ENCODE data around the gene SLC38A1.

The SLC38A1 gene

DNA sequence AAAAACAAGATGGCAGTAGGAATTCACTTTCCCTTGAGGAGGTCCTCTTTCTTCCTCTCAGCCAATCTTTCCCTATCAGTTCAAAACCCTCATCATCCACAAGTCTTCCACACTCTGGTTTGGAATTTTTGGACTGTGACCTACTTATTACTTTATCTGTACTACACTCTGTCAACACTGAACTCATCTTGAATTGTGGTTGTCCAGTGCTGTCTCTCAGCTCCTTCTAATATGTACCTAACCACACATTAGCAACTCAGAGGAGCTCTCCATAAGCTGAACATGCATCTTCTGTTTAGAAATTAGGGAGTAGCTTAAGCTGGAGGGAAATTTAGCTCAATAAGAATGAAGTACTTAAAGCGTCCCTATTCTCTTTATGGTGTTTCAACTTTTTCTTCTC lies 34.8 kb downstream of the SLC38A1 start:
- Histone ChIP-seq H3K36me3 (ENCODE audit: control insufficient read depth, insufficient read depth, low read length) (peaks cover 36% of the 10 kb centered on the region), H3K4me3 (ENCODE audit: insufficient read depth, low read depth, low read length, poor library complexity, severe bottlenecking) (no peak overlapping the region), H3K27ac (ENCODE audit: insufficient read depth, low read length, poor library complexity, severe bottlenecking) (no peak overlapping the region), H3K4me1 (ENCODE audit: control insufficient read depth, insufficient read depth, low read length, poor library complexity, severe bottlenecking) (no peaks in the 10 kb centered on the region), H3K9me3 (ENCODE audit: control insufficient read depth, low read length) (no peaks in the 10 kb centered on the region), H3K27me3 (replicated peaks; ENCODE audit: control insufficient read depth, insufficient read depth, low read length, poor library complexity, severe bottlenecking) (no peaks in the 10 kb centered on the region)
- no peak for DNase-seq

DNA sequence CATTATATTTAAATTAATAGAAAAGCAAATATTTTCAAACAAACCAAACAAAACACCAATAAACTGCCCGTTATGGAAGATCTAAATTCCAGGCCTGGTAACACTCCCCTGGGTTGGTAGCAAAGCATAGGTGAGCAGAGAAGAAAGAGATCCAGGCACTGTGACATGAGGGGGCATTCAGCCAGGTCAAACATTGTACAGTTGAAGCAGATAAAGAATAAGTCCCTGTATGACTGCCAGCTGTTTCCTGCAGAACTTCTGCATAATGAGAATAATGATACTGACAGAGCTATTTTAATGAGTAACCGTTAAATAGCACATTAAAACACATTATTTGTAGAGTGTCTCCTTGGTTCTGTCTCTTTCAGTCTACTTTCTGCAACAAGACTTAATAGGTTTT lies 35.4 kb downstream of the SLC38A1 start:
- peaks cover 41% of the 10 kb centered on the region for H3K36me3 ChIP-seq (ENCODE audit: control insufficient read depth, insufficient read depth, low read length)
- no peaks in the 10 kb centered on the region for H3K4me1 ChIP-seq (ENCODE audit: control insufficient read depth, insufficient read depth, low read length, poor library complexity, severe bottlenecking)
- no peak overlapping the region for H3K27ac ChIP-seq (ENCODE audit: insufficient read depth, low read length, poor library complexity, severe bottlenecking)
- H3K27me3 ChIP-seq (replicated peaks; ENCODE audit: control insufficient read depth, insufficient read depth, low read length, poor library complexity, severe bottlenecking): no peaks in the 10 kb centered on the region
- no peak for DNase-seq
- no peaks in the 10 kb centered on the region for H3K9me3 ChIP-seq (ENCODE audit: control insufficient read depth, low read length)
- no peak overlapping the region for H3K4me3 ChIP-seq (ENCODE audit: insufficient read depth, low read depth, low read length, poor library complexity, severe bottlenecking)

DNA sequence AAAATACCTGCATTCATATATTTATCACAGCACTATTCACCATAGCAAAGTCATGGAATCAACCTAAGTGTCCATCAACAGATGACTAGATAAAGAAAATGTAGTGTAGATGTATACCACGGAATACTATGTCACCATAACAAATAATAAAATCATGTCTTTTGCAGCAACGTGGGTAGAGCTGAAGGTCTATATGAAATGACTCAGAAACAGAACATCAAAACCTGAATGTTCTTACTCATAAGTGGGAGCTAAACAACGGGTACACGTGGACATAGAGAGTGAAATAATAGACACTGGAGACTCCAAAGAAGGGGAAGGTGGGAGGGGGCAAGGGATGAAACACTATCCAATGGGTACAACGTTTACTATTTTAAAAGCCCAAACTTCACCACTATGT lies 37.9 kb downstream of the SLC38A1 start:
- H3K4me3 ChIP-seq (ENCODE audit: insufficient read depth, low read depth, low read length, poor library complexity, severe bottlenecking): no peak overlapping the region
- no peak for DNase-seq
- peaks cover 31% of the 10 kb centered on the region for H3K36me3 ChIP-seq (ENCODE audit: control insufficient read depth, insufficient read depth, low read length)
- H3K27me3 ChIP-seq (replicated peaks; ENCODE audit: control insufficient read depth, insufficient read depth, low read length, poor library complexity, severe bottlenecking): no peaks in the 10 kb centered on the region
- no peaks in the 10 kb centered on the region for H3K9me3 ChIP-seq (ENCODE audit: control insufficient read depth, low read length)
- no peaks in the 10 kb centered on the region for H3K4me1 ChIP-seq (ENCODE audit: control insufficient read depth, insufficient read depth, low read length, poor library complexity, severe bottlenecking)
- no peak overlapping the region for H3K27ac ChIP-seq (ENCODE audit: insufficient read depth, low read length, poor library complexity, severe bottlenecking)

DNA sequence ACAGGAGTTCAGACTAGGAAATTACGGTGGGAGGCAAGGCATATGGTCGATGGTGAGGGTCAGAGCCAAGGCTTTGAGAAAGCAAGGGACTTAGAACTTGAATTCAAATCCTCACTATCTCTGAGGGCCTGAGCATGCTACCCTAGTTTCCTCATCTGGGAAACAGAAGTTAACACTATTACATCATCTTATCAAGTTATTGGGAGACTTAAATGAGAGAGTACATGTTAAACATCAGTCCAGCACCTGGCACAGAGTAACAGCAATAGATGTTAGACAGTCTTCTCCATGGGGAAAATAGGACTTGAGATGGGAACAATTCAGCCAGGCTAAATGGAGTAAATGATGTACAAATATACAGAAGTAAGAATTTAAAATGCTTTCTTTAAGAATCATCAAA lies 38.5 kb downstream of the SLC38A1 start:
- no peak overlapping the region for H3K27ac ChIP-seq (ENCODE audit: insufficient read depth, low read length, poor library complexity, severe bottlenecking)
- no peak for DNase-seq
- H3K4me3 ChIP-seq (ENCODE audit: insufficient read depth, low read depth, low read length, poor library complexity, severe bottlenecking): no peak overlapping the region
- peaks cover 34% of the 10 kb centered on the region for H3K36me3 ChIP-seq (ENCODE audit: control insufficient read depth, insufficient read depth, low read length)
- no peaks in the 10 kb centered on the region for H3K27me3 ChIP-seq (replicated peaks; ENCODE audit: control insufficient read depth, insufficient read depth, low read length, poor library complexity, severe bottlenecking)
- H3K9me3 ChIP-seq (ENCODE audit: control insufficient read depth, low read length): no peaks in the 10 kb centered on the region
- H3K4me1 ChIP-seq (ENCODE audit: control insufficient read depth, insufficient read depth, low read length, poor library complexity, severe bottlenecking): no peaks in the 10 kb centered on the region

DNA sequence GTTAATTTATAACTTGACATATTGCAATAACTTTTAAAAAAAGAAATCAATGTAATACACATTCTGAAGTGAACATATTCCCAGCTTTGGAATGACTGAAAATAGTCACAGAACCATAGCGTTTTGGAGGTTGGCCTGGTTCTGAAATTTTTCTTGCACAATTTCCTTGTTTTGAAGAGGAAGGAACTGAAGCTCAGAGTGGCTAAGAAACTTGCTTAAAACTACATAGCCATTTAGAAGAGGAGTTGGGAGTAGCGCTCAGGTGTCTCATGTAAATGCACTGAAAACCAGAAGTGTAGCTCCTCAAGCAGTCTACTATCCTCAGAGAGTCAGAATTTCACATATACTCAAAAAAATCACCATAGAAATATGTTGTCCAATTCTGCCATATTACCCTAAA lies 41.2 kb downstream of the SLC38A1 start:
- H3K27ac ChIP-seq (ENCODE audit: insufficient read depth, low read length, poor library complexity, severe bottlenecking): no peak overlapping the region
- no peaks in the 10 kb centered on the region for H3K9me3 ChIP-seq (ENCODE audit: control insufficient read depth, low read length)
- no peak for DNase-seq
- H3K4me3 ChIP-seq (ENCODE audit: insufficient read depth, low read depth, low read length, poor library complexity, severe bottlenecking): no peak overlapping the region
- H3K4me1 ChIP-seq (ENCODE audit: control insufficient read depth, insufficient read depth, low read length, poor library complexity, severe bottlenecking): peaks cover 15% of the 10 kb centered on the region
- H3K27me3 ChIP-seq (replicated peaks; ENCODE audit: control insufficient read depth, insufficient read depth, low read length, poor library complexity, severe bottlenecking): no peaks in the 10 kb centered on the region
- H3K36me3 ChIP-seq (ENCODE audit: control insufficient read depth, insufficient read depth, low read length): peaks cover 33% of the 10 kb centered on the region

DNA sequence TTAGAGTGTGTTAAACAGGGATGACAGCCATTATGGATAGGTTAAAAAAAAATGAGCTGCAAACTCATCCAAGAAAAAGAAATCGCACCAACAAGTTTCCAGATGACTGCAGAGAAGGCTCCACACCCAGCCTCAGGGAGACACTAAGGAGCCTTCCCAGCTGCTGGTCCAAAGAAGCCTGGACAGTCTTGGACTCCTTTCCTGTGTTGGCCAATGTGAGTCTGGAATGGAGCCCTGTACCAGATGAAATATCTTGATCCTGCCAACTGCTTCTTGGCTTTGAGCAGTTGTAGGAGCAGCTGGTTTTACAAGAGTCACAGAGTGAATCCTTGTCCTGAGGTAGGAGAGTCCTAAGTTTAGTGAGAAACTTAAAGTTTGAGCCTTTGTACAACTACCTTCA lies 44.5 kb downstream of the SLC38A1 start:
- peaks cover 45% of the 10 kb centered on the region for H3K4me1 ChIP-seq (ENCODE audit: control insufficient read depth, insufficient read depth, low read length, poor library complexity, severe bottlenecking)
- no peak overlapping the region for H3K27ac ChIP-seq (ENCODE audit: insufficient read depth, low read length, poor library complexity, severe bottlenecking)
- no peaks in the 10 kb centered on the region for H3K27me3 ChIP-seq (replicated peaks; ENCODE audit: control insufficient read depth, insufficient read depth, low read length, poor library complexity, severe bottlenecking)
- peaks cover 29% of the 10 kb centered on the region for H3K36me3 ChIP-seq (ENCODE audit: control insufficient read depth, insufficient read depth, low read length)
- DNase-seq: no peak
- H3K4me3 ChIP-seq (ENCODE audit: insufficient read depth, low read depth, low read length, poor library complexity, severe bottlenecking): no peak overlapping the region
- H3K9me3 ChIP-seq (ENCODE audit: control insufficient read depth, low read length): no peaks in the 10 kb centered on the region

DNA sequence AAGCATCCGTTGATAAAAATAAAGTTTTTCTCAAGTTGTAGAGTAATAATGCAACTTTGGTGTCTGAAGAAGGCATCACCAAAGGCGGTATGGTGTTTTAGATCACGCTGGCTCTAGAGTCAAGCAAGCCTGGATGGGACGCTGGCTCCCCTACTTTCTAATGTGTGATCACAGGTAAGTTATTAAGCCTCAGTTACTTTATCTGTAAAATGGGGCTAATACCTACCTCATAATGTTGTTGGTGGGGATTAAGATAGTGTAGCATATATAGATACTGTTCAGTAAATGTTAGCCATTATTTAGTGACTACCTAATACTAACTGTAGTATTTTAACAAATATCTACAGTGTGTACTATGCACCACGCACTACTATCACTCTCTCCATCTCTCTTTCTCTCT lies 45.8 kb downstream of the SLC38A1 start:
- no peaks in the 10 kb centered on the region for H3K9me3 ChIP-seq (ENCODE audit: control insufficient read depth, low read length)
- no peak for DNase-seq
- no peaks in the 10 kb centered on the region for H3K27me3 ChIP-seq (replicated peaks; ENCODE audit: control insufficient read depth, insufficient read depth, low read length, poor library complexity, severe bottlenecking)
- peak overlapping the region; percentile 92 for H3K27ac ChIP-seq (ENCODE audit: insufficient read depth, low read length, poor library complexity, severe bottlenecking)
- peaks cover 55% of the 10 kb centered on the region for H3K4me1 ChIP-seq (ENCODE audit: control insufficient read depth, insufficient read depth, low read length, poor library complexity, severe bottlenecking)
- no peak overlapping the region for H3K4me3 ChIP-seq (ENCODE audit: insufficient read depth, low read depth, low read length, poor library complexity, severe bottlenecking)
- peaks cover 16% of the 10 kb centered on the region for H3K36me3 ChIP-seq (ENCODE audit: control insufficient read depth, insufficient read depth, low read length)

DNA sequence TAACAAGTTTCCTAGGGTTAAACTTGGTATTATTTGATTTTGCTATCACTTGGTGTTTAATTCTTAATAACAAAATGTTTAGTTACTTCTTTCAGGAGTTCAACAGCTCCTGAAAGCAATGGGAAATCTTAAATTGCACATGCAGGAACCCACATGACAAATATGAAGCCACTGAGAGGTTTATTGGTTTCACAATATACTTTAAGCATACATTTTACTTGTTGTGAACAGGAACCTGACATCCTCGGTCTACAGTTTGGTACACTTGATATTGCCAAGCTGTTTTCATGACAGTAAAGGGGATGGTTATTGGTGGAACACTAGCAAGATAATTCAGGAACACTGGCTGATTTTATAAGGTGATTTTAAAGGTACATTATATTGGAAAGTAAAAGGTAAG lies 46.2 kb downstream of the SLC38A1 start:
- no peaks in the 10 kb centered on the region for H3K27me3 ChIP-seq (replicated peaks; ENCODE audit: control insufficient read depth, insufficient read depth, low read length, poor library complexity, severe bottlenecking)
- DNase-seq: no peak
- H3K36me3 ChIP-seq (ENCODE audit: control insufficient read depth, insufficient read depth, low read length): peaks cover 12% of the 10 kb centered on the region
- H3K4me1 ChIP-seq (ENCODE audit: control insufficient read depth, insufficient read depth, low read length, poor library complexity, severe bottlenecking): peaks cover 57% of the 10 kb centered on the region
- peak overlapping the region; percentile 5 for H3K4me3 ChIP-seq (ENCODE audit: insufficient read depth, low read depth, low read length, poor library complexity, severe bottlenecking)
- no peaks in the 10 kb centered on the region for H3K9me3 ChIP-seq (ENCODE audit: control insufficient read depth, low read length)
- H3K27ac ChIP-seq (ENCODE audit: insufficient read depth, low read length, poor library complexity, severe bottlenecking): peak overlapping the region; percentile 92

DNA sequence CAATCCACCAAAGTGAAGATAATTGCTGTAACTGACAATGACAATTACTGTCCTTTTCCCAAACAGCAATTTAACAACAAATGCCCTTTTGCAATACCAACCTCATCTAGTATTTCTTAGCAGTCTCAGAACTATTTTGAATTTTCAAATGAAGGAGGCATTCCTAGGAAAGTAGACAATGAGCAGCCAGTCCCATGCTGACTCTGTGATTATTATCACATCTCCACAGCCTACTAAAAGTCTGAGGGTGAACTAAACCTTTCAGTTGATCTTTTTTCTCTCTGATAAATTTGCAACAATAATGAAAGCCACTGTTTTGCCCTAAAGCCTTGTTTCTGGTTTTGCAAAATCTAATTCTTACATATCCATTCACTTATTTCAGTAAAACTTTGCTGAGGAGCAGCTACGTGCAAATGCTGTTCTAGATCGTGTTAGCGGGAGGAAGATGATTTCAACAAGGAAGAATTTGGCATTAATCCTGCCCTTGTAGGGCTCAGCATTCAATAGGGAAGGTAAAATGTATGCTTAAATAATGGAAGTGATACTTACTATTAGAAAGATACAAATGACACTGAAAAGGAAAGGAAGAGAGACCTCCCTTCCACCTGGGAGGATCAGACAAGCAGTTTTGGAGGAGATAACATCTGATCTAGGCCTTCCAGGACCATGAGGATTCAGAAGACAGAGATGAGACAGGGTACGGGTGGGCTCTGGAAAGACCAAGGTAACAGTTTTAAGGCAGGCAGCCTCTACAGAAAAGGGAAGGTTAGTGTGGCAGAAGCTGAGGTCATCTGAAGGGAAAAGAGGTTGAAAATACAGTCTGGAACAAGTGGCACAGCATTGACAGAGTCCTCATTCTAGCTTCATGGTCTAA lies 47.4 kb downstream of the SLC38A1 start:
- DNase-seq: no peak
- Histone ChIP-seq H3K36me3 (ENCODE audit: control insufficient read depth, insufficient read depth, low read length) (peaks cover 10% of the 10 kb centered on the region), H3K27ac (ENCODE audit: insufficient read depth, low read length, poor library complexity, severe bottlenecking) (peak overlapping the region; percentile 92), H3K27me3 (replicated peaks; ENCODE audit: control insufficient read depth, insufficient read depth, low read length, poor library complexity, severe bottlenecking) (no peaks in the 10 kb centered on the region), H3K4me1 (ENCODE audit: control insufficient read depth, insufficient read depth, low read length, poor library complexity, severe bottlenecking) (peaks cover 69% of the 10 kb centered on the region), H3K4me3 (ENCODE audit: insufficient read depth, low read depth, low read length, poor library complexity, severe bottlenecking) (no peak overlapping the region), H3K9me3 (ENCODE audit: control insufficient read depth, low read length) (no peaks in the 10 kb centered on the region)

DNA sequence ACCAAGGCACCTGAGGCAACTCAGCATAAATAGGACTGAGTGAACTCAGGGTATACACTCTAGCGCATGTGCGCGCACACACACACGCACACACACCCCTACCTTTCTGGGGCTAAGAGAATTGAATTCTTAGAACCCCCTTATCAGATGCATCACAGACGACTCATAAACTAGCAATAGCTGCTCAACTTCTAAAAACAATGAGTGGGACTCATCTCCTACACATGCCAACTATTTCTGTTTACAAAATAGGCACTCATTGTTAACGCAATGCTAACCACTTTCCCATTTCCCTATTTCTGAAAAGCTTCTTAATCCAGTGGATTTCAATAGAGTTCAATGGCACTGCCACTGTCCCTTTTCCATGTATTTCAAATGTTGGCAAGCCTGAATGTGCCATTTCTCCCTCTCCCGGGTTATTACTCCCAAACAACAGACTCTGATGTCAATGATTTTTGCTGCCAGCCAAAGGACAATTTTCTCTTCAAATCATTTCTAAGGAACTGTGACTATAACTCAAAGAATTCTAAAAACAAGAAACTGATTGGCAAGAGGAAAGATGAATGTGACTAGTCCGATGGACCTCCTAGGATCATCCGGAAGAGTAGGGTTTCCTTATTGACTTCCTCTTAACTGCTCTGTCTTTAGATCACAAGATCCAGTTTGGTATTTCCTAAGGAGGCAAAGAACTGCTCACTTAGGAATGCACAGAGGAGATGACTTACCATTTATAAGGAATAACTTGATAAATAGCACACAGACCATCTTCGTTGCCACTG lies 48.8 kb downstream of the SLC38A1 start:
- peak; percentile 62 to 70 (median 66) for DNase-seq
- H3K4me3 ChIP-seq (ENCODE audit: insufficient read depth, low read depth, low read length, poor library complexity, severe bottlenecking): no peak overlapping the region
- peaks cover 80% of the 10 kb centered on the region for H3K4me1 ChIP-seq (ENCODE audit: control insufficient read depth, insufficient read depth, low read length, poor library complexity, severe bottlenecking)

More for the DNA sequence above, 48.8 kb downstream of the SLC38A1 start:
- Histone ChIP-seq H3K36me3 (ENCODE audit: control insufficient read depth, insufficient read depth, low read length) (peaks cover 5% of the 10 kb centered on the region), H3K9me3 (ENCODE audit: control insufficient read depth, low read length) (no peaks in the 10 kb centered on the region), H3K27me3 (replicated peaks; ENCODE audit: control insufficient read depth, insufficient read depth, low read length, poor library complexity, severe bottlenecking) (no peaks in the 10 kb centered on the region), H3K27ac (ENCODE audit: insufficient read depth, low read length, poor library complexity, severe bottlenecking) (peak overlapping the region; percentile 92)

Measured in effector memory CD4-positive, alpha-beta T cell (primary cell).